Activated naive CD8-positive, alpha-beta T cell treated with anti-CD3 and anti-CD28 coated beads, Interleukin-2, amount 50 U/mL, for 16 hours (primary cell): ENCODE measurements around the gene HNMT.

ENCODE experiments used
- DNase-seq: peaks from one replicate; pipeline ENCODE4 v3.0.0-alpha.2; 2020; ENCODE audit warnings: low read depth, low spot score

HNMT gene

GRCh38 chr2:138012082-138012481, 47.8 kb downstream of the HNMT start:
- no peak for DNase-seq

- DNase-seq, result no peak
Measured at GRCh38 chr2:138012968-138013367, 48.7 kb downstream of the HNMT start.

GRCh38 chr2:138013639-138014038, 49.4 kb downstream of the HNMT start:
- no peak for DNase-seq

DNA sequence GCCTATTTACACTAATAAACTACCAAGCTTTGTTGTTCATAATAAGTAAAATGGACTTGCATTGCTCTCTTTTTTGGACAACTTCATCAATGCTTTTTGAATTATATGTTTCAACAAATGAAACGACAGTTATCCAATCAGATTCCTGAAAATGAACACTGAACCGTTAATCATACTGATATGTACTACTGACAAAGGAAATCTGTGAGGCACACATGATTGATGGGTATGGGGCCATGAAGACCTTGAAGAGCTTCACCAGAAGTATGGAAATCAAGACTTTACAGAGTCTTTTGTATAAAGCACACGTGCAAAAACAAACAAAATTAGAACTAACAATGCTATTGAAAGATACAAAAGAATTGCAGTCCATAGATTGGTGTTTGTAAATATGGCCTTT, 51.2 kb downstream of the HNMT start:
- DNase-seq, result no peak

GRCh38 chr2:138016351-138017087, 52.2 kb downstream of the HNMT start:
- no peak for DNase-seq

- no peak for DNase-seq
Measured at GRCh38 chr2:138017824-138018223, 53.6 kb downstream of the HNMT start.

- DNase-seq, result no peak
Measured at GRCh38 chr2:138018866-138019688, 54.8 kb downstream of the HNMT start.

GRCh38 chr2:138020432-138020831, 56.2 kb downstream of the HNMT start:
- no peak for DNase-seq

GRCh38 chr2:138021154-138021553, 56.9 kb downstream of the HNMT start:
- no peak for DNase-seq

GRCh38 chr2:138023298-138023697, 59.0 kb downstream of the HNMT start:
- no peak for DNase-seq

DNA sequence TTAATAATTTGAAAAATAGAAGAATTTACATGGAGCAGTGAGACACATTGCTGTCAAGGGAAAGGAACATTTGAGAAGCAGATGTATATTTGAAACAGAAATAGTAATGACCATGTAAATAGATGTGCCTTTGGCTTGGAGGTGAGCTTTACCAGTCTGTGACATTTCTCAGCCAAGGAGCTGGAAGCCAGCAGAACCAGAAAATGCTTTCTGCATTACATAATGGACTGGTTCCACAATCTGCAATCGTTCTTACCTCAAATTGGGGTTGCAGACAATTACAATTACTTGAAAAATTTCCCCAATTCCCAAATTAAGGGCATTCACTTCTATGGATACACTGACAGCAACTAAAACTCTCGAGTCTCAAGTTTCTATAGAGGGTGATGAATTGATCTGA, 59.7 kb downstream of the HNMT start:
- DNase-seq, result no peak

DNA sequence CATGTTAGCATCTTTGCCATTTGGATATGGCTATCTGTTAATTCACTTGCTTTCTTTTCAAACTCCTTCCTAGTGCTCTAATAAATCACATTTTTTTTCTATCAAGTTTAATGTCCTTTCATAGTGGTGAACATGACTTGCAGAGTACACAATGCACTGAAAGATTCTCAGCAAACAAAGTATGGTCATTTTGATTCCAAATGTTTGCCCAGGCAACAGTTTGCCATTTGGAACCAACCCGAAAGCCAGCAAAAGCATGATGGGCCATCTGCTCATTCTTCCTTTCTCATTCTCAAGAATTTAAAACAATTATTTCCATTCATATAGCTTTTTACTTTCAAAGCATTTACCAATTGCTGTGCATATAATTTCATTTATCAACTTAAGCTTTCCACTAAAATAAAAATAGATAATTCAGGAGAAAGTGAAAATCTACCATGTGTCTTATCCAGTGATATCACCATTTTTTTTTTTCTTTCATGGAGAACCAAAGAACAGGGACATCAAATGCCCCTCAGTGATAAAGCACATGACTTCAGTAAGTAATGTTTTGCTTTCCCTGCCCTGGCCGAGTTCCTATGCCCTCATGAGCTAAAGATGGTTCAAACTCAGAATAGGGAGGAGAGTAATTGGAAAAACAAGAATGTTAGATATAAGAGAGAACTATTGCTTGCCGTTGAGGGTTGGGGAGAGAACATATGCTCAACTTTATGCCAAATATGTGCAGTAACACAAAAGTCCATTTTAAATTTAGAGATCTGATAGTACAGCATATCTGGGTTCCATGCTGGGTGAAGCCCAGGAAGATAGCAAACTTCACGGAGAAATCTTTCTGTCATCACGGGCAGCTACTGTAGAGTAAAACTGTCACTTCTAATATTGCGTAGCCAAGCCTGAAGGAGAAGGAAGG, 62.1 kb downstream of the HNMT start:
- DNase-seq, result no peak

DNA sequence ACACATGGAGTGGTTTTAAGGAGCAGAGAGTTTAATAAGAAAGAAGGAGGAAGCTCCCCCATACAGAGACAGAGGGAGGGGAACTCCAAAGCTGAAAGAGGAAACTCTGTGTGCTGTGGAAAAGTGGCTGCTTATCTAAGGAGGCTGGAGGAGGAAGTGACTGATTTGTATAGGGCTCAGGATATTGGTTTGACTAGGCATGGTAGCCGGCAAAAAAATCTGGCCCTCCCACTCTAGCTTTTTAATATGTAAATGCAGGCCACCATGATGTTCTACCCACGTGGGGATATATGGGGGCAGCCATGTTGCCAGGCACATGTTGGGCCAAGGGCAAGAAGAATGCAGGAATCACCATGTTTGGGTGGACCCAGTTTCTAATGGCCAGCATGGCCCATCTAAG, 64.3 kb downstream of the HNMT start:
- DNase-seq, result no peak

- no peak for DNase-seq
Measured at GRCh38 chr2:138029276-138029675, 65.0 kb downstream of the HNMT start.

DNA sequence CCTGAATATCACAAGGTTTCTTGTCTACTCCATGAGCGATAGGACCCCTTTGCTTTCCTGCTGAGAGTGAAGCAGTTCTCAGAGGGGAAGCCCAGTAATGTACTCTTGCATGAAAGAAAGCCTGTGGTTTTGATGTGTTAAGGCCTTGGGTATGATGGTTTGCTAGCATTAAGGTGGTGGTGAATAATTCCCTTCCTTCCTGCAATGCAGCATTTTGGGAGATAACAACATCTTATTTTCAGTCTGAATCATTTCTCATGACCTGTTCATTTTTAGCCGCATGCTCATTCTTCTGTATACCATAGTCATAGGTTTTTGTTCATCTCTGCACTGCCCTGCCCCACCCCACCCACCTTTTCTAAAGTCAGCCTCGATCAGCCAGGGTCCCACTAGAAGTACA, 66.2 kb downstream of the HNMT start:
- DNase-seq, result no peak

GRCh38 chr2:138032334-138032733, 68.1 kb downstream of the HNMT start:
- DNase-seq, result no peak

DNA sequence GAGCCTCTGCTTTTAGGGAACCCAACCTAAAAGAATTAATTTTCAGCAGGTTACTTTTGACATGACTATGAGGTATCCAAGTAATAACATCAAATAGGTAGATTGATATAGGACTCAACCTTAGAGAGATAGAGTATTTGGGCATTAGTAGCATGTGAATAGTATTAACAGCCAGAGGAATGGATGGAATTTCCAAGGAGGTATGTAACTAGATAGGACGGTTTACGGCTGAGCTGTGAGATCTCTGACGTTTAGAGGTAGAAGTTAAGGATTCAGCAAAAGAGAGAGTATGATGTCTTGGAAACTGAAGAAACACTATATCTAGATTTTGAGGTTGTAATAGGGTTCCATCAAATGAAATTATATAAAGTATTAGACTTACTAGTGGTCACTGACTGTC, 70.3 kb downstream of the HNMT start:
- DNase-seq, result no peak

- DNase-seq, result no peak
Measured at GRCh38 chr2:138035608-138036217, 71.4 kb downstream of the HNMT start.

GRCh38 chr2:138036522-138036921, 72.2 kb downstream of the HNMT start:
- DNase-seq, result no peak

DNA sequence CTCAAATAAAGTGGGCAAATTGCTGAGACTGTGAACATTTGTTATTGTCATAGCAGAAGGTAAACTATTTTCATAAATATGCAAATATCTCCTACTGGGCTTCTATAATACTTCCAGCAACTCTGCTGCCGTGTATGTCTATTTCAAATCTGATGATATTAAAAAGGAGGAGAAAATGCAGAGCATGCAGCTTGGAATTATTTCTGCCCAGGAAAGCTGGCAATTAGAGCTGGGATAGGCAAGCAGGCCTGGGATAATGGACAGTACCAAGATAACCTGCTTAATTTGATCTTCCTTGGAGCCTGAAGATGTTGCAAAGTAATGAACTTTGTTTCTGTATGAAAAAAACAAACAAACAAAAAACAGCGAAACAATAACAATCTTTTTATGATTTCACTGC, 72.8 kb downstream of the HNMT start:
- DNase-seq, result no peak

- DNase-seq, result no peak
Measured at GRCh38 chr2:138040616-138041015, 76.3 kb downstream of the HNMT start.

DNA sequence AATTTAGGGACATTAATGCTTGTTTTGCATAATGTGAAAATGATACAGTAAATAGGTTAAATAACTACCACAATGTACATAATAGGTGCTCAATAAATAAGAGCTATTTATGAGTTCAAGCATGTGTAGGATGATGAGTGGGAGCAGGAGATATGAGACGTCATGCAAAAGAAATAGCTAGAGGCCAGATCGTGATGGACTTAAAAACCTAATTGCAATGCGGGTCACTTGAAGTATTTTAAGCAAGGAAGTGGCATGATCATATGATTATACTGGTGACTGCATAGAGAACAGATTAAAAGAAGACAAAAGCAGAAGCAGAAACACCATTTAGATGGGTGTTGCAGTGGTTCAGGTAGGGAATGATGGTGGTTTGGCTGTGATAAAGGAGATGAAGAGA, 78.0 kb downstream of the HNMT start:
- no peak for DNase-seq
